Lower leg skin (tissue), 4 donors: ENCODE measurements around the gene KIF25. TPM values are rescaled to one million over a fixed set of nuclear protein-coding genes. Genes with fewer than 3 reads are reported as not detected.
"Not testable (repeated sequence)": the region's sequence is repeated elsewhere in the genome, so short reads cannot be mapped to it uniquely, and the experiment has no call there.

Experiments
- DNase-seq, 2 donors: peaks; one replicate each; pipeline ENCODE4 v3.0.0-alpha.2; 2019; ENCODE audit warnings: low spot score in 2 of 2
- H3K4me3 ChIP-seq: fragments of 200-600 bp; sonication (generic); 2 replicates; pipeline ENCODE4 v1.5.1; 2017; ENCODE audit warnings: mild to moderate bottlenecking, low read depth; ENCODE audit not compliant: poor library complexity, severe bottlenecking
- CTCF ChIP-seq, 3 donors: fragments of 450-650 bp; IDR thresholded peaks; one replicate each; pipeline ENCODE4 v1.5.1; 2016; ENCODE audit warnings: antibody characterized with exemption in 3 of 3, mild to moderate bottlenecking in 3 of 3, moderate library complexity in 2 of 3
- POLR2A ChIP-seq, 2 donors: fragments of 450-650 bp; IDR thresholded peaks; one replicate each; pipeline ENCODE4 v1.6.1; 2016 to 2017; ENCODE audit warnings: antibody characterized with exemption in 2 of 2, mild to moderate bottlenecking in 1 of 2, moderate library complexity in 1 of 2
- WGBS, 2 donors: methylation state at CpG; one replicate each; pipeline ENCODE4 v1.1.5; 2018; 5-methylcytosine and 5-hydroxymethylcytosine counted together
- intact Hi-C: fragments of 100-400 bp; cut with DNase I; formaldehyde crosslinking; loops from one replicate; pipeline ENCODE4 v1.15.0; 2023; ENCODE audit warnings: low total_unique reads
- total RNA-seq, 4 donors: library from RNA; depleted of rRNA; stranded (reverse); fragments of >200 nt; gene quantifications; one replicate each; pipeline ENCODE4 v1.1.0, GENCODE V29; 2016

The KIF25 gene
- total RNA-seq, 4 donors from 2014 or later: 0.29 to 0.86 TPM; not detected in 2

GRCh38 chr6:168072261-168072660 lies 74.8 kb downstream of the KIF25 start:
- intact Hi-C loops: no loop called here
- TF ChIP-seq POLR2A (IDR thresholded peaks at IDR 0.05): no peak
- 70 to 75% methylated on average over 23 to 24 of the region's 24 CpGs for WGBS, 2 donors
- no peak overlapping the region for H3K4me3 ChIP-seq
- no peak for DNase-seq

GRCh38 chr6:168072730-168073129 lies 75.3 kb downstream of the KIF25 start:
- H3K4me3 ChIP-seq: no peak overlapping the region
- intact Hi-C loops: no loop called here
- WGBS, 2 donors: 57 to 63% methylated on average over 4 of the region's 4 CpGs
- DNase-seq: no peak
- TF ChIP-seq POLR2A (IDR thresholded peaks at IDR 0.05) (no peak), CTCF (IDR thresholded peaks at IDR 0.05) (no peak)

DNA sequence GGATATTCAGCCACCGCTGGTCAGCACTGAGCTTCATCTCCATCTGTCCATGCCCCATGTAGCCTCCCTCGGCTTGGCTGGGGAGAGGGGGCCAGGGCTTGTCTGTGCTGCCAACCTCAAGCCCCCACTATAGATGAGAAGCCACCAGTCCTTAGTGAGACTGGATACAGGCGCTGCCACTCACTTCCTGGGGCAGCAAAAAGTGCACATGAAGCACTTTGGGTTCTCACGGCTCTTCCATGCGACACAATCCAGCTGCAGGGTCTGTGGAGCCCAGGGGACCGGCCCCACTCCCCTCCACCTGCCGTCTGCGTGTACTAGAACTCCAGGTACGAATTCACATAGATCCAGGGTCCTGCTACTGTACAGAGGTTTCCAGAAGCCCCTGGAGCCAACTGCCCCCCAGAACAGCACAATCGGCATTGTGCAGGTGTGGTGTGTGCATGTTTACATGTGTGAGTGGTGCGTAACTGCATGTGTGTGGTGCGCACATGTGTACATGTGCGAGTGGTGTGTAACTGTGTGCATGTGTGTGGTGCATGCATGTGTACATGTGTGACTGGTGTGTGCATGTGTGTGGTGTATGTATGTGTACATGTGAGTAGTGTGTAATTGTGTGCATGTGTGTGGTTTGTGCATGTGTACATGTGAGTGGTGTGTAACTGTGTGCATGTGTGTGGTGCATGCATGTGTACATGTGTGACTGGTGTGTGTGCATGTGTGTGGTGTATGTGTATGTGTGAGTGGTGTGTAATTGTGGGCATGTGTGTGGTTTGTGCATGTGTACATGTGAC lies 76.7 kb downstream of the KIF25 start:
- intact Hi-C loops: no loop called here
- TF ChIP-seq POLR2A (IDR thresholded peaks at IDR 0.05): no peak
- TF ChIP-seq CTCF (IDR thresholded peaks at IDR 0.05): no peak
- 76 to 94% methylated on average over 8 to 11 of the region's 13 CpGs for WGBS, 2 donors

GRCh38 chr6:168075216-168075615 lies 77.7 kb downstream of the KIF25 start:
- no peak for TF ChIP-seq POLR2A (IDR thresholded peaks at IDR 0.05)
- WGBS, 2 donors: 79 to 83% methylated on average over 12 to 13 of the region's 13 CpGs
- intact Hi-C loops: no loop called here
- no peak overlapping the region for H3K4me3 ChIP-seq
- no peak for DNase-seq

More for the DNA sequence above, 76.7 kb downstream of the KIF25 start:
- no peak overlapping the region for H3K4me3 ChIP-seq
- no peak for DNase-seq

DNA sequence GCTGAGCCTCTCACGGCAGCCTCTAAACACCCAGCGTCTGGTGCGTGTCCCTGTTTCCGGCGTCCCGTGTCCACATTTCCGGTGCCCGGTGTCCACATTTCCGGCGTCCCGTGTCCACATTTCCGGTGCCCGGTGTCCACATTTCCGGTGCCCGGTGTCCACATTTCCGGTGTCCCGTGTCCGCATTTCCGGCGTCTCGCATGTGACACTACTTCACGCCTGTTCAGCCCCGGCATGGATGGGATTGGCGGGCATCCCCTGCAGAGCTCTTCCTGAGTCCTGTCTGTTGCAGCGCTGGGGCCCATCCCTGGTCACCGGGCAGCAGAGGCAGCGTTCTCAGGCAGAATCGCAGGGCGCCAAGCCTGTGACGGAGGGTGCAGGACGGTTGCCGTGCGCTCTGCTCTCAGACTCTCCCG lies 78.3 kb downstream of the KIF25 start:
- H3K4me3 ChIP-seq: no peak overlapping the region
- 90 to 92% methylated on average over 32 of the region's 34 CpGs for WGBS, 2 donors
- no peak for DNase-seq
- TF ChIP-seq CTCF (IDR thresholded peaks at IDR 0.05) (no peak), POLR2A (IDR thresholded peaks at IDR 0.05) (no peak)
- intact Hi-C loops: no loop called here

DNA sequence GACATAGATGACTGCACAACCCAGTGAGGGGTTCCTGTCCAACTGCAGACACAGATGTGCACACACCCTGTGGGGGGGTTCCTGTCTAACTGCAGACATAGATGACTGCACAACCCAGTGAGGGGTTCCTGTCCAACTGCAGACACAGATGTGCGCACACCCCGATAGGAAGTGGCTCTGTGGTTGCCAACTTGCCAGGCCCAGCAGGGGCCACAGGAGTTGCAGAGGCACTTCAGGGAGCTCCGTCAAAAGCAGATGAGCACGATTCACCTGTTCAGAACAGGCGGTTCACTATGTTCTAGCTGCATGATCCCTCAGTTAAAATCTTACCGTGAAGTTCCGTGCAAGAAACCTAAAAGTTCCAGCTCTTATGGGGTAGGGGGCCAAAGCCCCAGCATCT lies 79.9 kb downstream of the KIF25 start:
- H3K4me3 ChIP-seq, DNase-seq, intact Hi-C loops: not testable (repeated sequence)
- WGBS, 2 donors: 90 to 92% methylated on average over 7 of the region's 7 CpGs

GRCh38 chr6:168078175-168078942 lies 80.9 kb downstream of the KIF25 start:
- 65 to 68% methylated on average over 20 to 21 of the region's 21 CpGs for WGBS, 2 donors
- TF ChIP-seq CTCF (IDR thresholded peaks at IDR 0.05) (no peak), POLR2A (IDR thresholded peaks at IDR 0.05) (no peak)
- intact Hi-C loops: no loop called here
- no peak for DNase-seq
- H3K4me3 ChIP-seq: no peak overlapping the region
